GM10248 (cell line): ENCODE data around the gene HVCN1.

ENCODE experiments used
- CTCF ChIA-PET: fragments of 300-600 bp; sonication (Branson Sonifier 250); formaldehyde crosslinking; extraction: SDS; loops from one replicate; lab custom pipeline; 2021; ENCODE audit warnings: antibody characterized with exemption; lab: Yijun Ruan, JAX
- POLR2A ChIA-PET: fragments of 350-650 bp; sonication (Branson Sonifier 250); formaldehyde crosslinking; extraction: SDS; loops from one replicate; lab custom pipeline; 2020; ENCODE audit warnings: antibody characterized with exemption; lab: Yijun Ruan, JAX
- DNase-seq: peaks from one replicate; pipeline ENCODE4 v3.0.0; 2012; ENCODE audit errors: extremely low spot score
- CTCF ChIP-seq: IDR thresholded peaks from 2 replicates; pipeline ENCODE4 v1.5.1; 2012; ENCODE audit warnings: mild to moderate bottlenecking, low read depth; ENCODE audit errors: extremely low read depth, missing control alignments, control extremely low read depth

The HVCN1 gene

GRCh38 chr12:110687396-110688169 lies 1.3 kb downstream of the HVCN1 start:
- POLR2A ChIA-PET = interaction anchor here (0.5 to 1.0 kb wide), 2 partner anchors 9 to 45 kb away, joined by 3 read pairs; no protein-coding TSS in a partner anchor
- CTCF ChIA-PET = interaction anchor here (1.0 to 2.3 kb wide), 4 partner anchors 10 to 256 kb away, joined by 3 to 14 read pairs (median 5); partner anchors contain the start of genes FAM216A and GPN3
- TF ChIP-seq CTCF = no peak
- peak; percentile 25 for DNase-seq

GRCh38 chr12:110686294-110686903 lies 2.5 kb downstream of the HVCN1 start:
- POLR2A ChIA-PET = no interaction called here
- TF ChIP-seq CTCF = no peak
- peak; percentile 8 for DNase-seq
- CTCF ChIA-PET = interaction anchor here (0.6 to 2.3 kb wide), 7 partner anchors 9 to 255 kb away, joined by 3 to 14 read pairs (median 4); partner anchors contain the start of genes FAM216A and GPN3

GRCh38 chr12:110684312-110684836 lies 4.5 kb downstream of the HVCN1 start:
- DNase-seq = peak; percentile 9

GRCh38 chr12:110683888-110684287 lies 5.0 kb downstream of the HVCN1 start:
- TF ChIP-seq CTCF = no peak
- no peak for DNase-seq
- ChIA-PET POLR2A (no interaction called here), CTCF (no interaction called here)

More at GRCh38 chr12:110684312-110684836, 4.5 kb downstream of the HVCN1 start:
- ChIA-PET CTCF (no interaction called here), POLR2A (no interaction called here)
- TF ChIP-seq CTCF = no peak

GRCh38 chr12:110680032-110680431 lies 8.9 kb downstream of the HVCN1 start:
- no peak for TF ChIP-seq CTCF
- POLR2A ChIA-PET = no interaction called here
- DNase-seq = no peak
- CTCF ChIA-PET = interaction anchor here (4.3 kb wide), 1 partner anchor 230 kb away, joined by 13 read pairs; the partner anchor contains the start of gene ARPC3

GRCh38 chr12:110679201-110679600 lies 9.7 kb downstream of the HVCN1 start:
- POLR2A ChIA-PET = interaction anchor here (0.9 kb wide), 1 partner anchor 8 kb away, joined by 3 read pairs; no protein-coding TSS in a partner anchor
- CTCF ChIA-PET = interaction anchor here (1.1 to 4.3 kb wide), 3 partner anchors 76 to 230 kb away, joined by 3 to 13 read pairs (median 3); partner anchors contain the start of genes ARPC3, FAM216A and GPN3

More at GRCh38 chr12:110679201-110679600, 9.7 kb downstream of the HVCN1 start:
- TF ChIP-seq CTCF = no peak
- DNase-seq = no peak
